Neural progenitor cell (in vitro differentiated cells): ENCODE measurements around the gene NFKB1.

ENCODE experiments used
- EZH2 ChIP-seq: fragments of 200-600 bp; sonication (generic); IDR thresholded peaks from 2 replicates; pipeline ENCODE4 v1.6.1; 2017; ENCODE audit warnings: antibody characterized with exemption, mild to moderate bottlenecking, moderate library complexity
- TF ChIP-seq, protein P1 (sequence below): fragments of 200-600 bp; sonication (generic); IDR thresholded peaks from 2 replicates; pipeline ENCODE4 v1.5.1; 2017; ENCODE audit warnings: antibody characterized with exemption, mild to moderate bottlenecking

DNA sequence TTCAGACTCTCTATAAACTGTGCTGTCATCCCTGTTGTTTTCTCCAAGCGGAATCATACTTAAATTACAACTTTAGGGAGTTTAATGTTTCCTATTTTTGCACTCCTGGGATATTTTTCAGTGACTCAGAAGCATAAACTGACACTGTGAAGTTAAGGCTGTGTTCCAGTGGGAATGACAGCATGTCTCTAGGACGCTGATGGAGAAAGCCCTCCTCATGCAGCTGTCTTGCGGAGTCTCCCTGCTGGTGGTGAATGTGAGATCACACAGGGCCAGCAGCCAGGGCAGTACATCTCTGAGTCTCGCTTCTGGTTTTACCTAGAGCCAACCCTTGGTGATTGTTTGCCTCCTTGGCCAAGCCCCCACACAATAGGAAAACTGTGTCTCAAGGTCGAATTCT is 53.3 kb downstream of the NFKB1 start:
- TF ChIP-seq EZH2, result no peak
- TF ChIP-seq, protein P1, sequence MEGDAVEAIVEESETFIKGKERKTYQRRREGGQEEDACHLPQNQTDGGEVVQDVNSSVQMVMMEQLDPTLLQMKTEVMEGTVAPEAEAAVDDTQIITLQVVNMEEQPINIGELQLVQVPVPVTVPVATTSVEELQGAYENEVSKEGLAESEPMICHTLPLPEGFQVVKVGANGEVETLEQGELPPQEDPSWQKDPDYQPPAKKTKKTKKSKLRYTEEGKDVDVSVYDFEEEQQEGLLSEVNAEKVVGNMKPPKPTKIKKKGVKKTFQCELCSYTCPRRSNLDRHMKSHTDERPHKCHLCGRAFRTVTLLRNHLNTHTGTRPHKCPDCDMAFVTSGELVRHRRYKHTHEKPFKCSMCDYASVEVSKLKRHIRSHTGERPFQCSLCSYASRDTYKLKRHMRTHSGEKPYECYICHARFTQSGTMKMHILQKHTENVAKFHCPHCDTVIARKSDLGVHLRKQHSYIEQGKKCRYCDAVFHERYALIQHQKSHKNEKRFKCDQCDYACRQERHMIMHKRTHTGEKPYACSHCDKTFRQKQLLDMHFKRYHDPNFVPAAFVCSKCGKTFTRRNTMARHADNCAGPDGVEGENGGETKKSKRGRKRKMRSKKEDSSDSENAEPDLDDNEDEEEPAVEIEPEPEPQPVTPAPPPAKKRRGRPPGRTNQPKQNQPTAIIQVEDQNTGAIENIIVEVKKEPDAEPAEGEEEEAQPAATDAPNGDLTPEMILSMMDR, result no peak
